Measurements from ENCODE around the gene PAQR5.

GRCh38 chr15:69424001-69424400 is 125.3 kb downstream of the PAQR5 start:
- TF ChIP-seq YY1 (IDR thresholded peaks at IDR 0.05) (no peak), CTCF (IDR thresholded peaks at IDR 0.05; ENCODE audit: low read depth, low read length, missing input control) (no peak), RAD21 (IDR thresholded peaks at IDR 0.05) (no peak), TAF1 (conservative IDR thresholded peaks at IDR 0.05) (no peak), EGR1 (IDR thresholded peaks at IDR 0.05; ENCODE audit: low read depth in 2 of 2) (no peak), SP1 (IDR thresholded peaks at IDR 0.05) (no peak), ZBTB33 (IDR thresholded peaks at IDR 0.05) (no peak), MAX (IDR thresholded peaks at IDR 0.05) (no peak)

Data from liver (tissue), 3 donors.